GM21390 (cell line): ENCODE measurements around the gene MRGPRG.
"Not testable (repeated sequence)": the region's sequence is repeated elsewhere in the genome, so short reads cannot be mapped to it uniquely, and the experiment has no call there.

ENCODE experiments used
- ATAC-seq: cut with Tn5 transposase; IDR thresholded peaks from one replicate; pipeline ENCODE4 v1.9.1; 2021; ENCODE audit not compliant: unreplicated experiment

MRGPRG gene

DNA sequence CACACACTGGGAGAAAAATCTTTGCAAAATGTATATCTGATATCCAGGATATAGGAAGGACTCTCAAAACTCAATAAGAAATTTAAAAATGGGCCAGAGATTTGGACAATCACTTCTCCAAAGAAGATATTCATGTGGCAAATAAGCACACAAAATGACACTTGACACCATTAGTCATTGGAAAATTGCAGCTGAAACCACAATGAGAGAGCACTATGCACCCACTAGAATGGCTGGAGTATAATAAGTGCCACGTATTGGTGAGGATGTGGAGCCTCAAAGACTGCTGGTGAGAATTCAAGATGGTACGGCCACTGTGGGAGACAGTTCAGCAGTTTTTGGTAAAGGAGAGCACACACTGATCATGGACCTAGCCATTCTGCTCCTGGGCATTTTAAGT, 40.7 kb downstream of the MRGPRG start:
- no peak for ATAC-seq

DNA sequence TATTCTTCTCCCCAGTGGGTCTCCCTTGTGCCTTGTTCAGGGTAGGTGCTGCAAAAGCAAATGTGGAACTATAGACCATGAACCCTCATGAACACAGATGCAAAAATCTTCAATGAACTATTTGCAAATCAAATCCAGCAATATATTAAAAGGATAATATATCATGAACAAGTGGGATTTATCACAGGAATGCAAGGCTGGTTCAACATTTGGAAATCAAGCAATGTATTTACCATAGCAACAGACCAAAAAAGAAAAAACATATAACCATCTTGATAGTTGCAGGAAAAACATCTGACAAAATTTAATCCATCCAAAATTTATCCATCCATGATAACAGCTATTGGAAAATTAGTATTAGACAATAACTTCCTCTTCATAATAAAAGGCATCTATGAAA, 42.1 kb downstream of the MRGPRG start:
- no peak for ATAC-seq

DNA sequence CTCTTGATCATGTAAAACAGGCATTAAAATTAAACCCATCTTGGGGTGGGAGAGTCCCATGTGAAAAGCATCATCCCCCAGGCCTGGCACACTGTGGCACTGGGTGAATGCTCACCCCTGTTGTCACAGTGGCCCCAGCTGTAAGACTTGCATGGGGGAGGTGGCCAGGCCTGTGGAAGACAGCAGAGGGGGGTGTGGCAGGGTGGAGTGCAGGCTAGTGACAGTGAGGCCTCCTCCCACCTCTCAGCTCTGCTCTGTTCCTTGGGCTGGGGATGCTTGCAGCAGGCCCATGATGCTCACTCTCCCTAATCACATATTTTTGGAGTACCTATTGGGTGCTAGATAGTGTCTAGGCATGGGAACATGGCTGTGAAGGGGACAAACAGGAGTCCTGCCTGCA, 43.4 kb downstream of the MRGPRG start:
- no peak for ATAC-seq

DNA sequence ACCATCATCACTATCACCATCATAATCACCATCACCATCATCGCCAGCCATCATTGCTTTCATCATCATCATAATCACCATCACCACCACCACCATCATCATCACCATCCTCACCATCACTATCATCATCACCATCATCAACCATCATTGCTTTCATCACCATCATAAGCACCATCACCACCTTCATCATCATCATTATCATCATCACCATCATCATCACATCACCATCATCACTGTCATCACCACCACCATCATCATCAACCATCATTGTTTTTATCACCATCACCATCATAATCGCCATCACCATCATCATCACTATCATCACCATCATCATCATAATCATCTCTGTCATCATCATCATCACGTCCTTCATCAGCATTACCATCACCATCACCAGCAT, 44.2 kb downstream of the MRGPRG start:
- no peak for ATAC-seq

DNA sequence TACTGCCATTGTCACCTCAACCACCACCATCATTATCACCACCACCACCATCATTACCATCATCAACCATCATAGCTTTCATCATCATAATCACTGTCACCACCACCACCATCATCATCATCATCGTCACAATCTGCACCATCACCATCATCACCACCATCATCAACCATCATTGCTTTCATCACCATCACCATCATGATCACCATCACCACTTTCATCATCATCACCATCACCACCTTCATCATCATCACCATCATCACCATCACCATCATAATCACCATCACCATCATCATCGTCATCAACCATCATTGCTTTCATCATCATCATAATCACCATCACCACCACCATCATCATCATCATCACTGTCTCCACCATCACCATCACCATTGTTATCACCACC, 44.8 kb downstream of the MRGPRG start:
- no peak for ATAC-seq

DNA sequence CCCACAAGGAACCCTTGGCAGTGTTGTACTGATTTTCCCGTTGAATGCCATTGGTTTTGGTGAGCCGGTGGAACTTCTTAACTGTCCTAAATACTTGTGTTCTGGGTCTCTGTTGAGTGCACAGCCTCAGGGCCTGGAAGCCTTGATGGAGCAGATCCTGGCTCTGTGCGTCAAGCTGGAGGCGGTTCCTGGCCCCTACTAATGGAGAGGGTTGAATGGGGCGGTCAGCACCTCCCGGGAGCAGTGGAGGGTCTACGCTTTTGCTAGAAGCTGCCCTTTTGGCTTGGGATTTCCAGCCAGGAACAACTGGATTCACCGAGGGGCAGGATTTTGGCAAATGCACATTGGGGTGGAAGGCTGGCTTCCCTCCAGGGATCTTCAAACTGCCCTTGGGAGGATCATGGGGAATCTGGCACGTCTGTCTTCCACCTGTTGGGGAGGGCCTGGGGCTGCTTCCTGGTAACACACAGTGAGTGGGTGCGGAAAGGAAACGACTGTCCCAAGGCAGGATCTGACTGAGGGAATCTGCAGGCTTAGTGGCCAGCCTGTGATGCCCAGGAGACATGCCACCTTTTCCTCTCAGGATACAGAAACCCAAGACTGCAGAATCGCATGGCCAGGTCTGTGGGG, 46.6 kb downstream of the MRGPRG start:
- no peak for ATAC-seq

DNA sequence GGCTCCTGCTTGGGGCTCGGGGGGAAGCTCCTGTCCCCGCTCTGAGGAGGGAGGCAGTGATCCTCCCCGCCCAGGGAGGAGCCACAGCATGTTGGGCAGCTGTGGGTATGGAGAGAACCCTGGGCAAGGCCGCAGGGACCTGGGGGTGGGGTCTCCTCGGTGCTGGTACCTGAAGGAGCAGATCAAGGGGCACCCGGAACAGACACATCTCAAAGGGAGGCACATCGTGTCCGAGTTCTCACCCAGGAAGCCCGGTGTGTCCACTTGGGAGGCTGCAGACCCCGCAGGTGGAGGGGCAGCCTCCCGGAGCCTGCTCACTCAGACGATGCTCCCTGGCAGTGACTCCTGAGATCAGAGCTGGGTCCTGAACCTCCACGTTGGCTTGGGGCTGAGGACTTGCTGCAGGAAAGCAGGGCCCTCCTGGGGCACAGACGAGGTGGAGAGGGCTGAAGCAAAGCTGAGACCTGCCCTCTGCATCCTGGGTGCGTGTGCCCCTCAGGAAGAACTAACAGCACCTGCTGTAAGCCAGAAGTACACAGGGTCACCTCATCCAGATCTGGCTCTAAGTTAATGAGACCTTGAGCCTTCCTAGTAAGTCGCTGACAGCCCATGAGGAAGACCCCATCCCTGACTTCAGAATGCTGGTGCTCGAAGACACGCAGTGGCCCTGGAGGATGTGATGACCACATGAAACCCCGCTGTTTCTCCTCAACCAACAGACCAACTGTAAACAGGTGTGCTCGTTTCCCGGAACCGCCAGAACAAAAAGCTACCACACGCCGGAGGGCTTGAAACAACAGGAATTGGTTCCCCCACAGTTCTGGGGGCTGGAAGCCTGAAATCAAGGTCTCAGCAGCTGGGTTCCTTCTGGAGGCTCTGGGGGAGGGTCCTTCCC, 47.6 kb downstream of the MRGPRG start:
- ATAC-seq: no peak

DNA sequence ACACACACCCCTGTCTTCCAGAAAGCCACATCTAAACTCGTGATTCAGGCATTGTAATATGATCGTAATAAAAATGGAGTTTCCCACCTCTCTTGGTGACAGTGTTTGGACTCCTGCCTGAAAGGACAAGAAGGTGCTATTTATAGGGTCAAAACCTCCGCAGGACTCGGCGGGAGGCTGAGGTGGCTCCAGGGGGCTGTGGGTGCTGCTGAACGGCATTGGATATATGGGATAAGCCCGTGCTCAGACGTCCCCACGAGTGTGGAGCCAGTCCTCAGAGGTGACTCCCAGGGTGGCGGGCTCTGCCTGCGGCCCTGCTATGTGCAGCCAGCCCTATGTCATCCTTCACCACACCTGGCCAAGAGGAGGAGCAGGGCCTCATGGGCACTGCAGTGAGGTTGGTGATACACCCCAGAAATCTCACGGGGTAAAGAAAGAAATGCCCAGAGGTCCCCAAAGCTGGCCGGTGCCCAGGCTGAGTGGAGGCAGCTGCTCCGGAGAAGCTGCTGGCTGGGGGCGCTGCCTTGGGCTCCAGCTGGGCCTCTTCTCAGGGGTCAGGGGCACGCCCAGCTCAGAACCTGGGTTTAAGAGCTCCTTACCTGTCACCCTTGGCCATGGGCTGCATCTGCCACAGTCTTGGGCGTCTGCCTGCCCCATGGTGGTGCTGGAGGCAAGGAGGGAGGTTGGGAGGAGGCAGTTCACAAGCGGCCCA, 48.4 kb downstream of the MRGPRG start:
- no peak for ATAC-seq

DNA sequence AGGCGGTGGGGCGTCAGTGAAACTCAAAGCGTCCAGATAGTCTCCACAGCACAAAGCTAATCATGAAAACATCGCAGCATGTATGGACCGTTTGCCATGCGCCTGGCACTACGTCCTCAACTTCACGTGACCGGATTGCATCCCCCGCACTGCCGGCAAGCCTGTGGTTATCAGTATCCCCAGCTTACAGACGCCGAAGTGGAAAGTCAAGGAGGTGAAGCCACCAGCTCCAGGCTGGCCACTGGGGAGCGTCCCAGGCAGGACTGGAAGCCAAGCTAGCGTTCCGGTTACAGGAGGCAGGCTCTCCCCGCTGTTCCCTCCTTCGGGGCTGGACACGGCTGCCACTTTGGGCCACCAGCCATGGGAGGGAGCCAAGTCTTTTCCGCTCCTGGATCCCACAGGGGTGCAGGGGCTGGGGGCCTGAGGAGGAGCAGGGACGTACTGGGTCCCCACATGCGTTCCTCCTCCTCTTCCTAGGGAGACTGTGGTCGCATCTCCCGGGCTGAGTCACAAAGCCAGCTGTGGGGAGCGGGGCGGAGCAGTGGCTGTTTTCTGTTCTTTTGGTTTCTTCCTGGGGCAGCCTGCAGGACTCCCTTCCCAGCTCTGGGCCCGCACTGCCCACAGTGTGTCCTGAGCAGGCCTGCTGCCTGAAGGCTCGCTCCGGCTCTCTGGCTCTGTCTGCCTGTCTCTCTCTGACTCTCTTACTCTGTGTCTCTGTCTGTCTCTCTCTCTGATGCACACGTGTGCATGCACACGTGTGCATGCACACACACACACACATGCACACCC, 49.2 kb downstream of the MRGPRG start:
- no peak for ATAC-seq

DNA sequence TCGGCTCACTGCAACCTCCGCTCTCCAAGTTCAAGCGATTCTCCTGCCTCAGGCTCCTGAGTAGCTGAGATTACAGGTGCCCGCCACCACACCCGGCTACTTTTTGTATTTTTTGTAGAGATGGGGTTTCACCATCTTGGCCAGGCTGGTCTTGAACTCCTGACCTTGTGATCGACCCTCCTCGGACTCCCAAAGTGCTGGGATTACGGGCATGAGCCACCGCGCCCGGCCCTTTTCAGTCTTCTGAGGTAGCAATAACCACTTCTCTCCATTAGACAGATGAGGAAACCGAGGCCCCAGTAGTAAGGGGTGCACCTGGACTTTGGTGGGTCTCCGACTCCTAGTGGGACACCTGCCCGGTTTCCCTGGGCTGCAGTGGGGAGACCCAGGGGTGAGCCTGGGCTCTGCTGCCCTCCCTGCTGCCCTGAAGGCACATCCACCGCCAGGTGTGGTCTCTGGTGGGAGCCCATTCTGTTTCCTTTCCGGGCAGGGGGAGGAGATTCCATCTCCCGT, 49.8 kb downstream of the MRGPRG start:
- not testable (repeated sequence) for ATAC-seq
